ES-I3 (cell line): Measurements from ENCODE around the gene ALDH1B1.

Experiments used
- H3K36me3 ChIP-seq: 2 replicates; pipeline ENCODE4 v1.6.1; 2013; ENCODE audit warnings: mild to moderate bottlenecking, low read length, control low read depth, moderate library complexity; ENCODE audit not compliant: insufficient read depth
- H3K4me1 ChIP-seq: 2 replicates; pipeline ENCODE4 v1.6.1; 2013; ENCODE audit warnings: mild to moderate bottlenecking, control low read depth, low read length; ENCODE audit not compliant: insufficient read depth
- H3K9ac ChIP-seq: 2 replicates; pipeline ENCODE4 v1.6.1; 2013; ENCODE audit warnings: low read depth, mild to moderate bottlenecking, low read length, moderate library complexity
- H3K9me3 ChIP-seq: 2 replicates; pipeline ENCODE4 v1.6.1; 2013; ENCODE audit warnings: mild to moderate bottlenecking, low read length, moderate library complexity; ENCODE audit not compliant: control insufficient read depth, insufficient read depth

ALDH1B1 gene

DNA sequence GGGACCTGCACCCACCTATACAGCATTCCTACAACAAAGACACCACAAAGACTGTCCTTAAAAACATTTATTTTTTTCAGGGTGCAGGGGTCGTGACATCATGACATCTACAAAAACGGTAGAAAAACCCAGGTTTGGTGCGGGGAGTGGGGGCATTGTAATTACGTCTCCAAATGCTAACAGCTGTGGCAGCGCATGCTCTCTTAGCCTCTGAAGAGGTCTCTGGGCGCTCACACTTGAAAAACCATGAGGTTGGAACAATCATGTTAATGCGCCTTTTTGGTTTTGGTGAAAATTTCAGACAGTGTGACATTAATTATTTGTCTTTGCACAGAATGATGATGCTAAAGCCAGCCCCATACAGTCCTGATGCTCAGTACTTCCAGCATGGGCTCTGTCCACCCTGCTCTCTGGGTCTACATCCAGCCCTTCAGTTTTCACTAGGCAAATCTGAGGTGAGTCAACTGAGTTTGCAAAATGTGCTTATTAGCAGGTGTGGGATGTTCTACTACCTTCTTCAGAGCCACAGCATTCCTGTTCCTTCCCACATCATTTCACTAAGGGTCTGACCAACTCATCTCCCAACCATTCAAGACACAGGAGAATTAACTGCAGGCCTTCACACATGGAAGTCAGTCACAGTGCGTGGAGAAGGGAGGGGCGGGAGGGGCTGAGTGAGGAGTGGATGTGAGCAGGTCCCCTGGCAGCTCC, 14.1 kb downstream of the ALDH1B1 start:
- Histone ChIP-seq H3K9ac (no peak overlapping the region), H3K9me3 (no peaks in the 10 kb centered on the region), H3K4me1 (no peaks in the 10 kb centered on the region), H3K36me3 (no peaks in the 10 kb centered on the region)

DNA sequence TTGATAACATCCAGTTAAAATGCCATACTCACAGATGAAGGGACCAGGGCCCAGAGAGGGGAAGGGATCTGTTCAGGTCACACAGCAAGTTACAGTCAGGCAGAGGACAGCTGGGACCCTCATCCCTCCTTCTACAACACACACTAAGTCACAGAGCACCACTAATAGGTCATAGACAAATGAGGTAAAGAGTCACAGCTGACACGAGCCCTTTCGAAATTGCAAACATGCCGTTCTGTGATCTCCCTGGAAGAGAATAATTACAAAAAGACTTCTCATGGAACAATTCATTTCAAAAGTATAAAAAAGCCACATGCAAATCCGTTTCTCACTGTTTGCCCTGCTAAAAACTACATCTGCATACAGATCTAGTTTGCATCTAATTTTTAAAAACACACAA, 16.2 kb downstream of the ALDH1B1 start:
- no peaks in the 10 kb centered on the region for H3K4me1 ChIP-seq
- H3K9ac ChIP-seq = no peak overlapping the region
- no peaks in the 10 kb centered on the region for H3K36me3 ChIP-seq
- no peaks in the 10 kb centered on the region for H3K9me3 ChIP-seq

DNA sequence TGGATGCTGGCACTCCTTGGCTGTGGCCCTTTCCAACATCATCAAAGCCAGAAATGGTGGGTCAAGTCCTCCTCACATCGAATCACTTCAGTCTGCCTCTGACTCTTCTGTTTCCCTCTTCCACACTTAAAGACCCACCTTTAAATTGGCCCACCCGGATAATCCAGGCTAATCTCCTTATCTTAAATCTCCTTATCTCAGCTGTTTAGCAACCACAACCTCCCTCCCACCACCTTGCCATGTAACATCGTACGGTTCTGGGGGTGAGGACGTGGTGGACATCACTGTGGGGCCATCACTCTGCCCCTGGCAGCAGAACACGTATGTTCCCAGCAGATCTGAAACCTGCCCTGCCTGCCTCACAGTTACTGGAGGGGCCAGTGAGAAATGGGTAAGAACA, 20.2 kb downstream of the ALDH1B1 start:
- no peaks in the 10 kb centered on the region for H3K9me3 ChIP-seq
- H3K9ac ChIP-seq = no peak overlapping the region
- H3K4me1 ChIP-seq = no peaks in the 10 kb centered on the region
- no peaks in the 10 kb centered on the region for H3K36me3 ChIP-seq

DNA sequence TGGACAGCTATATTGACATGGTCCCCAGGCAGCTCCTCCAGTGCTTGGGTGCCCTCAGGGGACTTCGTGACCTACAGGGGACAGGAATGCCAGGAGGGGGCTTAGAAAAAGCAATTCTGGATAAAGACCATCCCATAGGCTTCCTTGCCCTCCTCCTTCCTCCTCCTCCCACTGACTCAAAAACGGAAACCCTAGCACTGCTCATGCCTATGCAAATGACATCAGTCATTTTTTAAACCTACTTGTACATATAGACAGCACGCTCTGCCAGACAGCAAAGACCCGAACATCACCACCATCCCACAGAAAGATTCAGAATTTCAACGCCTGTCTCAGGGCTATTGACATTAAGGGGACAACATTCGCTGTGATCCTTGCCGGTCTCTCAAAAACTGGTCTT, 20.8 kb downstream of the ALDH1B1 start:
- no peaks in the 10 kb centered on the region for H3K36me3 ChIP-seq
- no peaks in the 10 kb centered on the region for H3K4me1 ChIP-seq
- H3K9ac ChIP-seq = no peak overlapping the region
- H3K9me3 ChIP-seq = no peaks in the 10 kb centered on the region

DNA sequence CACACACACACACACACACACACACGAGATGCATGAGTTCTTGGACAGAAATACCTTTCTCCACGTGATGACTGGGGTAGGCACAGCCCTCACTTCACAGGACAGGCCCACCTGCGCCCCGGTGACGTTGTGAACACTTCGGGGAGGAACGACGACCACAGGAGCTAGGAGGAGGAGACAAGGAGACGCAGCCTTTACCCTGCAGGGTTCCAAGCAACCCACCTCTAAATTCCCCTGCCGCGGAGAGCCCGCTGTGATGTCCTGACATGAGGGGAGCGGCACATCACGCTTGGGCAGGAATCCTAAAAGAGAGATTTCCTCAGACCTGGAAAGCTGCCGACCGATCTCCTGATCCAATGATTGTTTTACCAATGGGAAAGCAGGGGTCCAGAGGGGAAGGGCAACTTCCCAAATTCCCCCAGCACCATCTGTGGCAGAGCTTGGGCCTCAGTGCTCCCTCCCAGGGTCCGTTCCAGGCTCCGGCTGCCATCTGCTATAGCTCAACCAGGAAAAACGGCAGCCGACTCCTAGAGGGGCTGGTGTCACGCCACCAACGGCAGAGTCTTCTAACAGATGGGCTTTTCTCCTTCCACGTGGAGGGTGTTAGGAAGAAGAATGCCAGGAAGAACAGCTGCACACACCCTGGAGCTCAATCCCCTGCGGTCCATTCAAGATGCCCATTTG, 21.7 kb downstream of the ALDH1B1 start:
- Histone ChIP-seq H3K9me3 (no peaks in the 10 kb centered on the region), H3K9ac (no peak overlapping the region), H3K4me1 (no peaks in the 10 kb centered on the region), H3K36me3 (no peaks in the 10 kb centered on the region)

DNA sequence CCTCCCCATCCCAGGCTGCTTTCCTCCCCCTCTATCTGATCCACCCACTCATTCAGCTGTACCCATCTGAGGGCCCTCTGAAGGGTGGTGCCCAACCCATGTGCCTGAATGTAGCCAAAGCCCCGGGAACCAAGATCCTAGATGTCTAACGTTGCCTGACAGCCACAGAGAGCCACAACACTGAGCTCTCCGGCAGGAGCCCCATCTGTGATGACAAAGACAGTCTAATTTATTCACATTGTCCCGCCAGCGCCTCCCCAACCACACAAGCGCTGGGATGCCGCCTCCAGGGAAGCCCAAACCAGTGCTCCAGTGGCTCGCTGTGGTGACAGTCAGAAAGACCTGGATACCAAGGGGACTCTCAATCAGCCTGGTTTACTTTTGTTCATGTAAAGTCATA, 23.4 kb downstream of the ALDH1B1 start:
- Histone ChIP-seq H3K9me3 (no peaks in the 10 kb centered on the region), H3K36me3 (no peaks in the 10 kb centered on the region), H3K9ac (no peak overlapping the region), H3K4me1 (0 out of 2 replicates have a peak, but pooled peaks cover under 1% of the 10 kb centered on the region)

DNA sequence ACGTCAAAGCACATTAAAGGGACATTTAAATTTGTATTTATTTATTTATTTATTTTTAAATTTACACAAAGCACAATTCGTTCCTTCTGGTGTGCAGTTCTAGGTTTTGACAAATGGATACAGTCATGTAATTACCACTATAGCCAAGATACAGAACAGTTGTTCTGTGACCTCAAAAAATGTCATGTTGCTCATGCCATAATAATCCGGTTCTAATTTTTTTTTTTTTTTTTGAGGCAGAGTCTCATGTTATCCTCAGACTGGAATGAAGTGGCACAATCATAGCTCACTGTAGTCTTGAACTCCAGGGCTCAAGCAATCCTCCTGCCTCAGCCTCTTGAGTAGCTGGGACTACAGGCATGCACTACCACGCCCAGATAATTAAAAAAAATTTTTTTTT, 24.0 kb downstream of the ALDH1B1 start:
- Histone ChIP-seq H3K9ac (no peak overlapping the region), H3K9me3 (no peaks in the 10 kb centered on the region), H3K4me1 (peaks cover 6% of the 10 kb centered on the region; the same call in 1 of the 2 replicates), H3K36me3 (no peaks in the 10 kb centered on the region)

DNA sequence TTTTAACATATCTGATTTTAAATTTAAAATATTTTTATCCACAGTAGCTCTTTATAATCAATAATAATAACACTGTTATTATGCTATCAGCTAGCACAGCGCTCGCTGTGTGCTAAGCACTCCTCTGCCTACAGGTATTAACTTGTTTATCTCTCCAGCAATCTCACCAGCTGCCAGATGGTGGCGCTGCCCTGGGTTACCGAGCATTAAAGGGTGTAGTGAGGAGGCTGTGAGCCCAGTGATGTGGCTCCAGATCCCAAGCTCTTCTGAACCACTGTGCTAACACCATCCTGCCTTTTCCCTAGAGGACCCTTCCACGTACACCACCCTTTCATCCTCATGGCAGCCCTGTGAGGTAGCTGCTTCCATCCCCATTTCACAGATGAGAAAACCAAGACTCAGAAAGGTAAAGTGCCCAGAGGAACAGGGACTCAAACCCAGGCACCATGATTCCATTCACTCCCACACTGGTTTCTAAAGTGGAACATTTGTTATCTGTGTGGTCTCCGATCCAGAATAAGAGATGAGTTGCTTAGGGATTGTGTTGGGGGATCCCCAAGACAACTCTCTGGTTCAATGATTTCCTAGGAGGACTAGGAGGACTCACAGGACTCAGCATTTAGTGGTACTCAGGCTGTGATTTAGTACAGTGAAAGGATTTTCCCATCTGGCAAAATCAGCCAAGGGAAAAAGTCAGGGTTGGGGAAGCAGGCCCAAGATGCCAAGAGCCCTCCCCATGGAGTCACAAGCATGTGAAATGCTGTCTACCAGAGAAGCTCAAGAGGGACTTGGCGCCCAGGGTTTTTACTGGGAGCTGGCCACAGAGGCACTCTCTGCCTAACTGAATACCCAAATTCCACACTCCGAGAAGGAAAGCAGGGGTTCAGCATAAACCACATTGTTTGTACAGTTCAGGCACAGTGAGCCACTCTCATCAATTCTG, 24.8 kb downstream of the ALDH1B1 start:
- no peaks in the 10 kb centered on the region for H3K36me3 ChIP-seq
- H3K9ac ChIP-seq = no peak overlapping the region
- H3K4me1 ChIP-seq = peaks cover 14% of the 10 kb centered on the region
- no peaks in the 10 kb centered on the region for H3K9me3 ChIP-seq

DNA sequence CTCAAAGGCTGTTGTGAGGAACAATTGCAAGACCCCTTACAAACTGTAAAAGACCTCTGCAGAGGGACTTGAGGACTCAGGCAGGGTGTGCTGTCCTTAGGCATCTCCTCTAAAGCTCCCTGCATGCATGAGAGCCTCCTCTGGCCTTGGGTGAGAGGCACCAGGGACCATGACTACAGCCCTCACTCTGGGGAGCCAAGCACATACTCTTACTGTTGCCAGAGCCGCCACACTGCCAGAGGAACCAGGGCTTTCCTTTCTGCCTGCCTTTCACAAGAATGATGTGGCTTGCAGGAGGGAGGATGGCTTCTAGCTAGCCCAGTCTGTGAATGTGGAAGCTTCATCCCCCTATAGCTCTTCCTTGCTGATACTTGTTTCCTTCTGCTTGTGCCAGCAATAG, 25.9 kb downstream of the ALDH1B1 start:
- Histone ChIP-seq H3K36me3 (no peaks in the 10 kb centered on the region), H3K9ac (no peak overlapping the region), H3K9me3 (no peaks in the 10 kb centered on the region), H3K4me1 (peaks cover 14% of the 10 kb centered on the region)

DNA sequence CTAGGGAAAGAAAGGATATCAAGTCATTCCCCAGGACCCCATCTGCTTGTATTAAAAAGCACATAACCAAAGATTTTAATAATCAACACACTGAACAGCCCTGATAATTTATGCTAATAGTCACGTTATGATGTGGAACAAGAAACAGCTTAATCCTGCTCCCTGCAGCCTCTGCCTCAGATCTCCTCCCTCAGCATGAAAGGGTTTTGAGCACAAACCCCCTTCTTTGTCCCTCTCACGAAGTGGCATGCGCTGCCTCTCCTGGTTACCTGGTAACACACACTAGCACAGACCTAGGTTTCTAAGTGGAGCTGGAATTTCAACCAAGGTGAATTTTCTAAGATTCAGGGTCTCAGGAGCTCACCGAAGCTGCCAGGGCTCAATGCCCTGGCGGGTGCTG, 26.7 kb downstream of the ALDH1B1 start:
- Histone ChIP-seq H3K9me3 (no peaks in the 10 kb centered on the region), H3K36me3 (no peaks in the 10 kb centered on the region), H3K4me1 (peaks cover 14% of the 10 kb centered on the region), H3K9ac (no peak overlapping the region)

DNA sequence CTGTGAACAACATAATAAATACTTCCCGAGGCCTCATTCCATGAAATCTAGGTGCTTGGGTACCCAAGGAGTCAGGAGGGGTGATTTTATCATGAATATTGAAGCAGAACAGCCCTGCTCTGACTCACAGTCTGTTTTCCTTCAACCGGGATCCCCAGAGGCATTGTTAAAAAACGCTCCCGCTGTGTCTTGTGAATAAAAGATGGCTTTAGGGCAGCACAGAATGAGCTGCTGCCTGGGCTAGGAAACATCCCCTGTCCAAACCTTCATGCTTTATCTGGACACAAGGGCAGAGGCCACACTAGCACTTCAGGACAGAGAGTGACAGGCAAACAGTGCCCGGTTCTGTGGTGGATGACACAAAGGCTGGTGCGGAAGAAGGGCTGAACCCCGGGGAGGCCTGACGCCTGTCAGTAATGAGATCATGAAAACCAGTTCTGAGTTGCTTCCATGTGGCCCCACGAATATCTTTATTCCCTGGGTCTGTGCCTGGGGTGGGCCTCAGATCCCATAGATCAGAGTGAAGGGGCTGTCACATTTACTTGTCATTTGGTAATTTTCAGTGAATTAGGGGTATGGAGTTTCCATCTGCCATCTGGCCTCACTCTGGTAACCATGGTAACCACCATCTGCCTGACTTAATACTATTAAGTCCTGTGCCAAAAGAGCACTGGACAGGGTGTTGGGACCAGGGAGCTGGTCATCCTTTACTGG, 29.2 kb downstream of the ALDH1B1 start:
- no peak overlapping the region for H3K9ac ChIP-seq

DNA sequence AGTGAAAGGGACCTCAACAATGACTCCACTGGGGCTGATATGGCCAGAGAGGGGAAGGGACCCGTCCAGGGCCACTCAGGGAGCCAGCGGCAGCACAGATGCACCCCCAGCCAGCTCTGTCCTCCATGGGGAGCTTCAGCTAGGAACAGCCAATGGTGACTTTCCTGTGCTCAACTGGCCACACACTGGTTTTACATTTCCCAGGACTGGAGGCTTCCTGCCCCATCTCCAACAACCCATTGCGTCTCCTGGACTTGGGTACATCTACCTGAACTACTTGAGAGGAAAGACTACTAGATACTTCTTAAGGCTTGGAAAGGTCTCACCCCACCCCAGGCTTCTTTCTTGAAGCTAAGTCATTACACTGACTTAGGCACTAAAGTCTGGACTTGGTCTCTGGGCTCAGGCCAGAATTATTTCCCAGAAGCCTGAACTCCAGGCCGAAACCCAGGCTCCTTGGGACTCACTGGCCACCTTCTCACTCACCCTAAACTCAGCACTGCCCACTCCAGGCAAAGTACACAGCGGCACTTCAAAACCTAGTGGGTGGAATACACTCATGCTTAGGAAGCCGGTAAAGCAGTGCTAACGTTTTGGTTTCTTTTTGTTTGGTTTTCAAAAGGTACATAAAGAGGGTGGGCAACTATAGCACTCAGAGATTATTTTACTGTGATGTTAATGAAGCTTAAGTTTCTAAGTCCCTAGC, 30.2 kb downstream of the ALDH1B1 start:
- H3K36me3 ChIP-seq = no peaks in the 10 kb centered on the region
- peaks cover 20% of the 10 kb centered on the region for H3K4me1 ChIP-seq
- H3K9ac ChIP-seq = no peak overlapping the region
- H3K9me3 ChIP-seq = no peaks in the 10 kb centered on the region

More for the DNA sequence above, 29.2 kb downstream of the ALDH1B1 start:
- no peaks in the 10 kb centered on the region for H3K9me3 ChIP-seq
- no peaks in the 10 kb centered on the region for H3K36me3 ChIP-seq
- peaks cover 14% of the 10 kb centered on the region for H3K4me1 ChIP-seq

DNA sequence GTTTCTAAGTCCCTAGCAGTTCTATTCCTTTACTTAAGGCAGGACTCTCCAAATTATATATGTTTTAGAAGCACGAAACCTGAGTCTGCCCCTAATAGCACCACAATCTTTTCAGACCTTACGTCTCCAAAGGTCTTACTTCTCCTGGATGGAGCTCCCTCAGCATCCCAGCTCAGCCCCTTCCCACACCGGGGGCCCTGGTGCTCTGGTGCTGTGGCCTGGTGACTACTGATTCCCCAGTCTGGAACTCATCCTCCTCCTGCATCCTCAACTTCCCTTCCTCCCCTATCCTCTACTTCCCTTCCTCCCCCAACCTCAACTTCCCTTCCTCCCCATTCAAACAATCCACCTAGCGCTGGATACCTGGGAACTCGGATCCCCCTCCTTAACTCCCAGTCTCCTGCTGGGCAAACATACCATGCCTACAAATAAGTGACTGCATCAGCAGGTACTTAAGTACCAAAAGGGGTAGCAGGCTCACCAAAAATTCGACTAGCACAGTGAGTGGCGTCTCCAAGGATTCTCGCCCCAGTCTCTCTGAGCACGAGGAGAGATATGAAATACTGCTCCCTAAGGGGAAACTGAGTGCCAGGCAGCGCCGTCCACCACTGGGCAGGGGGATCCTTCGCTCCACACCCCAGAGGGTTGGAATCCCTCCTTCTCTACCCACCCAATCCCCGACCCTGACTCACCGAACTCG, 30.9 kb downstream of the ALDH1B1 start:
- Histone ChIP-seq H3K4me1 (peaks cover 20% of the 10 kb centered on the region), H3K36me3 (no peaks in the 10 kb centered on the region), H3K9ac (peak overlapping the region; percentile 67), H3K9me3 (no peaks in the 10 kb centered on the region)
